Pancreas (tissue), 10 donors: ENCODE results near the gene NRN1L. TPM values are rescaled to one million over a fixed set of nuclear protein-coding genes. Genes with fewer than 3 reads are reported as not detected.

ENCODE experiments used
- ATAC-seq, 4 donors: fragments of 200-7000 bp; cut with Tn5 transposase; one replicate each; pipeline versions ENCODE4 v1.8.0 to v1.9.1; 2020; ENCODE audit warnings: mild to moderate bottlenecking in 4 of 4, moderate library complexity in 4 of 4
- DNase-seq, 6 donors: peaks; one replicate each; pipeline ENCODE4 v3.0.0-alpha.2; 2020
- FAIRE-seq: peaks from 2 replicates; lab custom pipeline; 2012; peaks lifted over from hg19 to GRCh38; lab: Jason Lieb, UNC
- H3K27ac ChIP-seq, 4 donors: fragments of 200-600 bp; sonication (generic); 1 replicate in 3 of 4; 2 replicates in 1 of 4; pipeline versions ENCODE4 v1.5.0 to v1.8.0; 2020
- H3K27me3 ChIP-seq, 4 donors: fragments of 200-600 bp; one replicate each; pipeline ENCODE4 v1.8.0; 2021
- H3K36me3 ChIP-seq, 3 donors: fragments of 200-600 bp; sonication (generic) in 1 of 3; one replicate each; pipeline versions ENCODE4 v1.5.0 to v1.8.0; 2020 to 2021
- H3K4me1 ChIP-seq, 3 donors: fragments of 200-600 bp; one replicate each; pipeline ENCODE4 v1.8.0; 2021
- H3K4me3 ChIP-seq, 4 donors: fragments of 200-600 bp; sonication (generic) in 2 of 4; one replicate each; pipeline versions ENCODE4 v1.5.0 to v1.8.0; 2020 to 2021
- H3K9me3 ChIP-seq, 4 donors: fragments of 200-600 bp; one replicate each; pipeline ENCODE4 v1.8.0; 2021
- CTCF ChIP-seq, 4 donors: fragments of 200-600 bp; sonication (generic) in 3 of 4; IDR thresholded peaks; one replicate each; pipeline versions ENCODE4 v1.5.0 to v1.8.0; 2021; ENCODE audit warnings: antibody characterized with exemption in 4 of 4
- WGBS, 2 donors: extraction: QIAGEN DNeasy Blood & Tissue Kit; methylation state at CpG; one replicate each; pipeline ENCODE4 v1.1.7; 2013; 5-methylcytosine and 5-hydroxymethylcytosine counted together
- intact Hi-C, 3 donors: fragments of 100-400 bp; cut with DNase I; formaldehyde crosslinking; loops; one replicate each; pipeline versions ENCODE4 v1.11.1 to v1.14.2; 2022
- polyA plus RNA-seq, 2 donors: library from polyadenylated mRNA; stranded (reverse); fragments of 200-250 nt; gene quantifications; one replicate each; pipeline ENCODE4 v1.2.3, GENCODE V29; 2013
- total RNA-seq, 6 donors: library from RNA; stranded (reverse); fragmentation: NEBNext Ultra II Directional in 4 of 6; extraction: Animal tissue kit (Norgen Biotek cat#: 25700) in 4 of 6; gene quantifications; one replicate each; pipeline versions ENCODE4 v1.2.1 to v1.2.4, GENCODE V29; 2021 to 2023
- donor health status: healthy with polysubstance abuse.
- donor health status: DM: no; HTN: no; CAD: no; lungs with moderate emphysema.
- donor health status: DM: no; HTN: no; CAD: no.
- donor health status: control.
- donor health status: control.
- donor health status: Bipolar disorder and iron deficiency.
- donor health status: DM: yes; HTN: yes; CAD: no.
- donor health status: DM: no; HTN: no; CAD: no.
- donor health status: DM: no; HTN: no; CAD: no.
- donor health status: DM: yes; HTN: yes; CAD: no.

NRN1L gene
- total and polyA plus RNA-seq, 8 donors, result 0.34 to 4.2 (median 0.67) TPM; not detected in 3

DNA sequence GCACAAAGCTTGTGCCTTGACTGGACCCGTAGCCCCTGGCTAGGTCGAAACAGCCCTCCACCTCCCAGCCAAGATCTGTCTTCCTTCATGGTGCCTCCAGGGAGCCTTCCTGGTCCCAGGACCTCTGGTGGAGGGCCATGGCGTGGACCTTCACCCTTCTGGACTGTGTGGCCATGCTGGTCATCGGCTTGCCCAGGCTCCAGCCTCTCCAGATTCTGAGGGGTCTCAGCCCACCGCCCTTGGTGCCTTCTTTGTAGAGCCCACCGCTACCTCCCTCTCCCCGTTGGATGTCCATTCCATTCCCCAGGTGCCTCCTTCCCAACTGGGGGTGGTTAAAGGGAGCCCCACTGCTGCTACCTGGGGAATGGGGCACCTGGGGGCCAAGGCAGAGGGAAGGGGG lies 43.5 kb downstream of the NRN1L start:
- peak in 2 of 6 donors; percentile 47 to 85 for DNase-seq
- 49 to 61% methylated on average over 7 of the region's 7 CpGs for WGBS, 2 donors
- ATAC-seq, result no peak
- no peaks in the 10 kb centered on the region for H3K9me3 ChIP-seq
- no peak for TF ChIP-seq CTCF (IDR thresholded peaks at IDR 0.05)
- peaks cover 0 to 5% (median 0%) of the 10 kb centered on the region in 3 donors for H3K36me3 ChIP-seq
- H3K4me1 ChIP-seq, result peaks cover 0 to 9% (median 8%) of the 10 kb centered on the region in 3 donors
- H3K4me3 ChIP-seq, result no peak overlapping the region
- intact Hi-C loops, result loop anchor here in 1 of 3 donors (10.0 kb wide), 1 partner anchor 253 kb away; no protein-coding TSS in a partner anchor
- no peak for FAIRE-seq
- H3K27me3 ChIP-seq, result no peaks in the 10 kb centered on the region
- peak overlapping the region in 3 of 4 donors; percentile 80 to 85 (median 81) for H3K27ac ChIP-seq

DNA sequence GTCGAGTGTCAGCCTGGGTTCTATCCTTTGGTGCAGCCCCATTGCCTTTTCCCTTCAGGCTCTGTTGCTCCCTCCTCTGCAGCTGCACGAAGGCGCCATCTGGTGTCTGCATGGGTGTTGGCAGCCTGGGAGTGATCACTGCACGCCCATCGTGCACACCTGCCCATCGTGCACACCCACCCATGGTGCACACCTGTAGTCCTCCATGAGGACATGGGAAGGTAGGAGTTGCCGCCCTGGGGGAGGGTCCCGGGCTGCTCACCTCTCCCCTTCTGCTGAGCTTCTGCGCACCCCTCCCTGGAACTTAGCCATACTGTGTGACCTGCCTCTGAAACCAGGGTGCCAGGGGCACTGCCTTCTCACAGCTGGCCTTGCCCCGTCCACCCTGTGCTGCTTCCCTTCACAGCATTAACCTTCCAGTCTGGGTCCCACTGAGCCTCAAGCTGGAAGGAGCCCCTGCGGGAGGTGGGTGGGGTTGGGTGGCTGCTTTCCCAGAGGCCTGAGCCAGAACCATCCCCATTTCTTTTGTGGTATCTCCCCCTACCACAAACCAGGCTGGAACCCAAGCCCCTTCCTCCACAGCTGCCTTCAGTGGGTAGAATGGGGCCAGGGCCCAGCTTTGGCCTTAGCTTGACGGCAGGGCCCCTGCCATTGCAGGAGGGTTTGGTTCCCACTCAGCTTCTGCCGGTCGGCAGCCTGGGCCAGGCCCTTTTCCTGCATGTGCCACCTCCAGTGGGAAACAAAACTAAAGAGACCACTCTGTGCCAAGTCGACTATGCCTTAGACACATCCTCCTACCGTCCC lies 44.1 kb downstream of the NRN1L start:
- Histone ChIP-seq H3K36me3 (peaks cover 0 to 5% (median 0%) of the 10 kb centered on the region in 3 donors), H3K4me1 (peaks cover 0 to 9% (median 8%) of the 10 kb centered on the region in 3 donors), H3K4me3 (peak overlapping the region in 3 of 4 donors; percentile 43), H3K9me3 (no peaks in the 10 kb centered on the region), H3K27ac (peak overlapping the region in 3 of 4 donors; percentile 48 to 81 (median 80)), H3K27me3 (no peaks in the 10 kb centered on the region)
- intact Hi-C loops, result loop anchor here in 1 of 3 donors (10.0 kb wide), 1 partner anchor 254 kb away; no protein-coding TSS in a partner anchor
- 24 to 32% methylated on average over 16 of the region's 16 CpGs for WGBS, 2 donors
- FAIRE-seq (no peak), DNase-seq (peak; percentile 80 to 92 (median 84)), ATAC-seq (peak; percentile 23 to 68 (median 38))
- TF ChIP-seq CTCF (IDR thresholded peaks at IDR 0.05), result peak; percentile 47 to 75 (median 64)

GRCh38 chr16:67930191-67930590 lies 45.5 kb downstream of the NRN1L start:
- WGBS, 2 donors, result 42 to 49% methylated on average over 14 of the region's 14 CpGs
- TF ChIP-seq CTCF (IDR thresholded peaks at IDR 0.05), result no peak
- ATAC-seq (no peak), FAIRE-seq (no peak), DNase-seq (peak in 1 of 6 donors; percentile 78)
- Histone ChIP-seq H3K4me1 (peaks cover 0 to 18% (median 8%) of the 10 kb centered on the region in 3 donors), H3K4me3 (peak overlapping the region; percentile 11 to 43 (median 43)), H3K9me3 (no peaks in the 10 kb centered on the region), H3K36me3 (peaks cover 0 to 5% (median 0%) of the 10 kb centered on the region in 3 donors), H3K27me3 (no peaks in the 10 kb centered on the region), H3K27ac (peak overlapping the region; percentile 28 to 80 (median 74))
- intact Hi-C loops, result loop anchor here in 2 of 3 donors (5.0 to 10.0 kb wide), 4 partner anchors 33 to 405 kb away; partner anchors contain the start of genes NRN1L (in 1 of the 2) and RIPOR1 (in 1 of the 2)

DNA sequence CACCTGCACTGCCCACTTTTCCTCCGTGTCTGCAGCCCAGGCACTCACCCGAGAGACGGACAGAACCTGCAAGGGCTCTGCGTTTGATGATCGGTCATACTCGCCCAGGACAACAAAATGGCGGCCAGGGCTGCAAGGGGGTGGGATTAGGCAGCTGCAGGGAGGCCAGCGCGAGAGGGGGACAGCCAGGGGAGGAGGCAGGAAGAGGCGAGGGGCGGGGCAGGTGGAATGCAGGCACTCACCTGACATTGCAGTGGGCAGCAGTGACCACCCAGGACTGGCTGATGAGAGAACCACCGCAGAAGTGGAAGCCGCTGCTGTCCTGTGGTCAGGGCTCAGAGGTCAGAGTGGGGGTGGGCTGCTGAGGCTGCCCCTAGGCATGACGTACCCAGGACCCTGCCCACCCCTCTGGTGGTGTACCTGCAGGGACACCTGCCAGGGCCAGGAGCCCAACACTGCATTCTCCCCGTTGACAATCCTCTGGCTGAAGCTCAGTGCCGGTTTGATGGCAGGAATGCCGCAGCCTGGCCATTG lies 46.1 kb downstream of the NRN1L start:
- WGBS, 2 donors, result 38 to 45% methylated on average over 17 of the region's 17 CpGs
- Histone ChIP-seq H3K36me3 (peaks cover 0 to 5% (median 0%) of the 10 kb centered on the region in 3 donors), H3K9me3 (no peaks in the 10 kb centered on the region), H3K27me3 (no peaks in the 10 kb centered on the region), H3K27ac (peak overlapping the region; percentile 33 to 80 (median 74)), H3K4me1 (peaks cover 0 to 18% (median 8%) of the 10 kb centered on the region in 3 donors), H3K4me3 (peak overlapping the region; percentile 31 to 43 (median 43))
- intact Hi-C loops, result loop anchor here in 2 of 3 donors (5.0 to 10.0 kb wide), 4 partner anchors 33 to 406 kb away; partner anchors contain the start of genes NRN1L (in 1 of the 2) and RIPOR1 (in 1 of the 2)
- ATAC-seq (no peak), FAIRE-seq (no peak), DNase-seq (peak in 4 of 6 donors; percentile 51 to 87 (median 58))
- TF ChIP-seq CTCF (IDR thresholded peaks at IDR 0.05), result no peak
